WTC11 (cell line): ENCODE measurements around the gene APOBEC3H. TPM values are rescaled to one million over a fixed set of nuclear protein-coding genes. Genes with fewer than 3 reads are reported as not detected.

Experiments used
- ATAC-seq: fragments of 200-7000 bp; cut with Tn5 transposase; 2 replicates; pipeline ENCODE4 v1.10.0; 2021; ENCODE audit warnings: mild to moderate bottlenecking, moderate library complexity
- CTCF ChIA-PET: fragments of 300-600 bp; sonication (Branson Sonifier 250); formaldehyde crosslinking; loops from one replicate; lab custom pipeline; 2021; ENCODE audit warnings: antibody characterized with exemption; lab: Charles Lee
- POLR2A ChIA-PET: fragments of 350-600 bp; sonication (Branson Sonifier 250); formaldehyde crosslinking; loops from one replicate; lab custom pipeline; 2021; ENCODE audit warnings: antibody characterized with exemption; lab: Charles Lee
- DNase-seq: peaks from one replicate; pipeline ENCODE4 v3.0.0; 2021; ENCODE audit warnings: low spot score
- H3K27ac Mint-ChIP-seq: 2 replicates; pipeline ENCODE4 v1.8.0; 2021; ENCODE audit warnings: mixed read lengths
- H3K27me3 Mint-ChIP-seq: 2 replicates; pipeline ENCODE4 v1.8.0; 2021; ENCODE audit warnings: low read depth, mild to moderate bottlenecking, moderate library complexity, mixed read lengths
- H3K36me3 Mint-ChIP-seq: 2 replicates; pipeline ENCODE4 v1.8.0; 2021; ENCODE audit warnings: mixed read lengths
- H3K4me1 Mint-ChIP-seq: 2 replicates; pipeline ENCODE4 v1.8.0; 2022; ENCODE audit warnings: mixed read lengths
- H3K4me3 Mint-ChIP-seq: 2 replicates; pipeline ENCODE4 v1.8.0; 2021; ENCODE audit warnings: mild to moderate bottlenecking, moderate library complexity, mixed read lengths
- H3K9me3 Mint-ChIP-seq: 2 replicates; pipeline ENCODE4 v1.8.0; 2021; ENCODE audit warnings: mixed read lengths
- EMX1 ChIP-seq: fragments of 250-450 bp; sonication (Bioruptor Pico); IDR thresholded peaks from 2 replicates; pipeline ENCODE4 v1.8.0; 2021; ENCODE audit warnings: mild to moderate bottlenecking
- ESRRA ChIP-seq: sonication (generic); formaldehyde crosslinking; IDR thresholded peaks from 2 replicates; pipeline ENCODE4 v1.8.1; 2022; ENCODE audit warnings: mild to moderate bottlenecking, missing genetic modification reagents, borderline replicate concordance
- SMAD4 ChIP-seq: sonication (generic); formaldehyde crosslinking; IDR thresholded peaks from 2 replicates; pipeline ENCODE4 v1.8.0; 2022; ENCODE audit warnings: mild to moderate bottlenecking, missing genetic modification reagents
- TP53 ChIP-seq: sonication (generic); formaldehyde crosslinking; IDR thresholded peaks from 2 replicates; pipeline ENCODE4 v1.8.1; 2023; ENCODE audit warnings: mild to moderate bottlenecking, missing genetic modification reagents
- ZNF121 ChIP-seq: sonication (generic); formaldehyde crosslinking; IDR thresholded peaks from 2 replicates; pipeline ENCODE4 v1.8.0; 2023; ENCODE audit warnings: missing genetic modification reagents
- total RNA-seq: library from RNA; stranded (reverse); gene quantifications from 3 replicates; pipeline ENCODE4 v1.2.3, GENCODE V29; 2021
- TF ChIP-seq, protein P1 (sequence below): sonication (generic); formaldehyde crosslinking; IDR thresholded peaks from 2 replicates; pipeline ENCODE4 v1.8.0; 2023; ENCODE audit warnings: mild to moderate bottlenecking, missing genetic modification reagents
- TF ChIP-seq, protein P2 (sequence below): sonication (generic); formaldehyde crosslinking; IDR thresholded peaks from 2 replicates; pipeline ENCODE4 v1.8.1; 2022; ENCODE audit warnings: low read depth, mild to moderate bottlenecking, moderate library complexity, missing genetic modification reagents, borderline replicate concordance
- TF ChIP-seq, protein P3 (sequence below): sonication (generic); formaldehyde crosslinking; IDR thresholded peaks from 2 replicates; pipeline ENCODE4 v1.8.1; 2023; ENCODE audit warnings: mild to moderate bottlenecking, missing genetic modification reagents, borderline replicate concordance
- TF ChIP-seq, protein P4 (sequence below): sonication (generic); formaldehyde crosslinking; IDR thresholded peaks from 2 replicates; pipeline ENCODE4 v1.8.1; 2022; ENCODE audit warnings: mild to moderate bottlenecking, moderate library complexity, missing genetic modification reagents
- TF ChIP-seq, protein P5 (sequence below): sonication (generic); formaldehyde crosslinking; IDR thresholded peaks from 2 replicates; pipeline ENCODE4 v1.8.0; 2022; ENCODE audit warnings: mild to moderate bottlenecking, missing genetic modification reagents

The APOBEC3H gene
- total RNA-seq, 1 experiment from 2014 or later: 0.42 TPM

DNA sequence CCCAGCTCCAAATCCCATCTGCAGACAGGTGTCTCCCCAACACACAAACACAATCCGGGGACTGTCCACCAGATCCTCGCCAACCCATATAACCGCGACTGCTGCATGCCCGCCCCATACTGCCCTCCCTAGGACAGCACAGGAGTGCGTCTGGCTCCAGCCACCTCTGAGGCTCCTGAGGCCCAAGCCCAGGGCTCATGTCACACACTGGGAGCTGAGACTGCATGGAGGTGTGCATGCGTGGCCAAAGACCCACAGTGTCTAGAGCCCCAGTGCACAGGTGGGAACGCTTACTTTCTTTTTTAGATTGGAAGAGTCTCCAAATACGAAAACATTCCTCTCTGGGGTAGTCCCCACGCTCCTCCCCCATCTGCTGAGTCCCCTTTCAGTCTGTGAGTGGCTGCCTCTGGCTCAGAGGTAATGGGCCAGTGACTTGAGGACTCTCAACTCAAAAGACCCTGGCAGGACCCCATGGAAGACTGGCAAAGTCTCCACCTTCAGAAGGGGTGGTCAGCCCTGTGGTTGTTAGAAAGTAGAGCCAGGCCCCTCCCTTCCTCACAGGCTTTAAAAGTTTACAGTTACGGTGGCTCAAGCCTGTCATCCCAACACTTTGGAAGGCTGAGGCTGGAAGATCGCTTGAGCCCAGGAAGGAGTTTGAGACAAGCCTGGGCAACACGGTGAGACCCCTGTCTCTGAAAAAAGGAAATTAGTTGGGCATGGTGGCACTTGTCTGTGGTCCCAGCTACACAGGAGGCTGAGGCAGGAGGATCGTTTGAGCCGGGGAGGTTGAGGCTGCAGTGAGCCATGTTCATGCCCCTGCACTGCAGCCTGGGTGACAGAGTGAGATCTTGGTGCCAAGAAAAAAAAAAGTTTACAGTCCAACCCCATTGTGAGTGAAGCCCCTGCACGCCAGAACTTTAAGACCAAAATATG lies 53.1 kb downstream of the APOBEC3H start:
- Mint-ChIP-seq H3K4me3 (no peak overlapping the region), H3K9me3 (no peaks in the 10 kb centered on the region), H3K27ac (0 out of 2 replicates have a peak overlapping the region, but pooled peaks have one; percentile 19), H3K27me3 (peaks cover 31% of the 10 kb centered on the region), H3K36me3 (no peaks in the 10 kb centered on the region), H3K4me1 (peaks cover 31% of the 10 kb centered on the region)
- peak; percentile 20 for ATAC-seq
- ChIA-PET POLR2A (interaction anchor here (1.7 kb wide), 1 partner anchor 170 kb away, joined by 5 read pairs; no protein-coding TSS in a partner anchor), CTCF (interaction anchor here (0.5 to 3.0 kb wide), 18 partner anchors 10 to 381 kb away, joined by 3 to 54 read pairs (median 4); no protein-coding TSS in a partner anchor)
- TF ChIP-seq EMX1 (CRISPR knock-in tag) (no peak), ZNF121 (CRISPR knock-in tag) (peak; percentile 35; the same call in 1 of the 2 replicates), ESRRA (CRISPR knock-in tag) (no peak), TP53 (CRISPR knock-in tag) (no peak)
- TF ChIP-seq, protein P1, sequence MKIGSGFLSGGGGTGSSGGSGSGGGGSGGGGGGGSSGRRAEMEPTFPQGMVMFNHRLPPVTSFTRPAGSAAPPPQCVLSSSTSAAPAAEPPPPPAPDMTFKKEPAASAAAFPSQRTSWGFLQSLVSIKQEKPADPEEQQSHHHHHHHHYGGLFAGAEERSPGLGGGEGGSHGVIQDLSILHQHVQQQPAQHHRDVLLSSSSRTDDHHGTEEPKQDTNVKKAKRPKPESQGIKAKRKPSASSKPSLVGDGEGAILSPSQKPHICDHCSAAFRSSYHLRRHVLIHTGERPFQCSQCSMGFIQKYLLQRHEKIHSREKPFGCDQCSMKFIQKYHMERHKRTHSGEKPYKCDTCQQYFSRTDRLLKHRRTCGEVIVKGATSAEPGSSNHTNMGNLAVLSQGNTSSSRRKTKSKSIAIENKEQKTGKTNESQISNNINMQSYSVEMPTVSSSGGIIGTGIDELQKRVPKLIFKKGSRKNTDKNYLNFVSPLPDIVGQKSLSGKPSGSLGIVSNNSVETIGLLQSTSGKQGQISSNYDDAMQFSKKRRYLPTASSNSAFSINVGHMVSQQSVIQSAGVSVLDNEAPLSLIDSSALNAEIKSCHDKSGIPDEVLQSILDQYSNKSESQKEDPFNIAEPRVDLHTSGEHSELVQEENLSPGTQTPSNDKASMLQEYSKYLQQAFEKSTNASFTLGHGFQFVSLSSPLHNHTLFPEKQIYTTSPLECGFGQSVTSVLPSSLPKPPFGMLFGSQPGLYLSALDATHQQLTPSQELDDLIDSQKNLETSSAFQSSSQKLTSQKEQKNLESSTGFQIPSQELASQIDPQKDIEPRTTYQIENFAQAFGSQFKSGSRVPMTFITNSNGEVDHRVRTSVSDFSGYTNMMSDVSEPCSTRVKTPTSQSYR: no peak
- TF ChIP-seq, protein P2, sequence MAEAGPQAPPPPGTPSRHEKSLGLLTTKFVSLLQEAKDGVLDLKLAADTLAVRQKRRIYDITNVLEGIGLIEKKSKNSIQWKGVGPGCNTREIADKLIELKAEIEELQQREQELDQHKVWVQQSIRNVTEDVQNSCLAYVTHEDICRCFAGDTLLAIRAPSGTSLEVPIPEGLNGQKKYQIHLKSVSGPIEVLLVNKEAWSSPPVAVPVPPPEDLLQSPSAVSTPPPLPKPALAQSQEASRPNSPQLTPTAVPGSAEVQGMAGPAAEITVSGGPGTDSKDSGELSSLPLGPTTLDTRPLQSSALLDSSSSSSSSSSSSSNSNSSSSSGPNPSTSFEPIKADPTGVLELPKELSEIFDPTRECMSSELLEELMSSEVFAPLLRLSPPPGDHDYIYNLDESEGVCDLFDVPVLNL (CRISPR knock-in tag): no peak
- TF ChIP-seq, protein P3, sequence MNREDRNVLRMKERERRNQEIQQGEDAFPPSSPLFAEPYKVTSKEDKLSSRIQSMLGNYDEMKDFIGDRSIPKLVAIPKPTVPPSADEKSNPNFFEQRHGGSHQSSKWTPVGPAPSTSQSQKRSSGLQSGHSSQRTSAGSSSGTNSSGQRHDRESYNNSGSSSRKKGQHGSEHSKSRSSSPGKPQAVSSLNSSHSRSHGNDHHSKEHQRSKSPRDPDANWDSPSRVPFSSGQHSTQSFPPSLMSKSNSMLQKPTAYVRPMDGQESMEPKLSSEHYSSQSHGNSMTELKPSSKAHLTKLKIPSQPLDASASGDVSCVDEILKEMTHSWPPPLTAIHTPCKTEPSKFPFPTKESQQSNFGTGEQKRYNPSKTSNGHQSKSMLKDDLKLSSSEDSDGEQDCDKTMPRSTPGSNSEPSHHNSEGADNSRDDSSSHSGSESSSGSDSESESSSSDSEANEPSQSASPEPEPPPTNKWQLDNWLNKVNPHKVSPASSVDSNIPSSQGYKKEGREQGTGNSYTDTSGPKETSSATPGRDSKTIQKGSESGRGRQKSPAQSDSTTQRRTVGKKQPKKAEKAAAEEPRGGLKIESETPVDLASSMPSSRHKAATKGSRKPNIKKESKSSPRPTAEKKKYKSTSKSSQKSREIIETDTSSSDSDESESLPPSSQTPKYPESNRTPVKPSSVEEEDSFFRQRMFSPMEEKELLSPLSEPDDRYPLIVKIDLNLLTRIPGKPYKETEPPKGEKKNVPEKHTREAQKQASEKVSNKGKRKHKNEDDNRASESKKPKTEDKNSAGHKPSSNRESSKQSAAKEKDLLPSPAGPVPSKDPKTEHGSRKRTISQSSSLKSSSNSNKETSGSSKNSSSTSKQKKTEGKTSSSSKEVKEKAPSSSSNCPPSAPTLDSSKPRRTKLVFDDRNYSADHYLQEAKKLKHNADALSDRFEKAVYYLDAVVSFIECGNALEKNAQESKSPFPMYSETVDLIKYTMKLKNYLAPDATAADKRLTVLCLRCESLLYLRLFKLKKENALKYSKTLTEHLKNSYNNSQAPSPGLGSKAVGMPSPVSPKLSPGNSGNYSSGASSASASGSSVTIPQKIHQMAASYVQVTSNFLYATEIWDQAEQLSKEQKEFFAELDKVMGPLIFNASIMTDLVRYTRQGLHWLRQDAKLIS (CRISPR knock-in tag): no peak
- peak; percentile 56 for DNase-seq

DNA sequence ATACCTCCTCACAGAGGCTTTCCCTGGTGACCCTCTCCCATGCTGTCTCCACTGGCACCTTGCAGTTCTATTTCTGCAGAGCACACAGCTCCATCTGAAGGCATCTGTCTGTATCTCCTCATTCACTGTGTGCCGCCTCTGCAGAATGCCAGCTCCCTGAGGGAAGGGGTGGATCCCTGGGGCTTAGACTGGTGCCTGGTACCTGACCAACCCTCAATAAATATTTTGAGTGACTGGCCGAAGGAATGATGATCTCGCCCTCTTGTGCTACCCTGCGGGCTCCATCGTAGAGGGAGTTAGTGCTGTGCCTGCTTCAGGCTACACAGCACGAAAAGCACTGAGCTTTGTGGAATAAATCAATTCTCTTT lies 53.8 kb downstream of the APOBEC3H start:
- no peak for DNase-seq
- no peak for TF ChIP-seq SMAD4
- TF ChIP-seq, protein P4, sequence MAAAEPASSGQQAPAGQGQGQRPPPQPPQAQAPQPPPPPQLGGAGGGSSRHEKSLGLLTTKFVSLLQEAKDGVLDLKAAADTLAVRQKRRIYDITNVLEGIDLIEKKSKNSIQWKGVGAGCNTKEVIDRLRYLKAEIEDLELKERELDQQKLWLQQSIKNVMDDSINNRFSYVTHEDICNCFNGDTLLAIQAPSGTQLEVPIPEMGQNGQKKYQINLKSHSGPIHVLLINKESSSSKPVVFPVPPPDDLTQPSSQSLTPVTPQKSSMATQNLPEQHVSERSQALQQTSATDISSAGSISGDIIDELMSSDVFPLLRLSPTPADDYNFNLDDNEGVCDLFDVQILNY: no peak
- TF ChIP-seq, protein P5, sequence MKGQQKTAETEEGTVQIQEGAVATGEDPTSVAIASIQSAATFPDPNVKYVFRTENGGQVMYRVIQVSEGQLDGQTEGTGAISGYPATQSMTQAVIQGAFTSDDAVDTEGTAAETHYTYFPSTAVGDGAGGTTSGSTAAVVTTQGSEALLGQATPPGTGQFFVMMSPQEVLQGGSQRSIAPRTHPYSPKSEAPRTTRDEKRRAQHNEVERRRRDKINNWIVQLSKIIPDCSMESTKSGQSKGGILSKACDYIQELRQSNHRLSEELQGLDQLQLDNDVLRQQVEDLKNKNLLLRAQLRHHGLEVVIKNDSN (CRISPR knock-in tag): no peak
- ChIA-PET POLR2A (no interaction called here), CTCF (interaction anchor here (0.9 to 3.0 kb wide), 8 partner anchors 16 to 382 kb away, joined by 3 to 18 read pairs (median 10); no protein-coding TSS in a partner anchor)
- Mint-ChIP-seq H3K36me3 (no peaks in the 10 kb centered on the region), H3K4me3 (no peak overlapping the region; the same call in 1 of the 2 replicates), H3K9me3 (no peaks in the 10 kb centered on the region), H3K27me3 (peaks cover 37% of the 10 kb centered on the region), H3K4me1 (peaks cover 31% of the 10 kb centered on the region), H3K27ac (no peak overlapping the region)
- no peak for ATAC-seq
